GM12865 (cell line): ENCODE measurements around the gene TBL3.

Experiments
- DNase-seq: peaks from one replicate; pipeline ENCODE4 v3.0.0; 2010; ENCODE audit warnings: low read depth
- H3K4me3 ChIP-seq: 2 replicates; pipeline ENCODE4 v1.5.1; 2011; ENCODE audit warnings: mild to moderate bottlenecking, low read depth, low read length, control low read depth
- CTCF ChIP-seq: IDR thresholded peaks from 2 replicates; pipeline ENCODE4 v1.5.1; 2011; ENCODE audit warnings: low read length, control low read depth, low read depth, inconsistent platforms; ENCODE audit not compliant: insufficient read depth; ENCODE audit errors: missing control alignments

Gene TBL3

GRCh38 chr16:2025878-2026460 lies 54.1 kb downstream of the TBL3 start:
- DNase-seq, result no peak

GRCh38 chr16:2026461-2027023 lies 54.7 kb downstream of the TBL3 start, which contains the start of gene NHERF2:
Gene NHERF2 (plus strand): TSS chr16:2026902. CDS start chr16:2027006, 104 bp downstream.
- DNase-seq, result no peak
- TF ChIP-seq CTCF, result no peak
- H3K4me3 ChIP-seq, result no peak within 1 kb of the TSS; the same call in 1 of the 2 replicates

More at GRCh38 chr16:2025878-2026460, 54.1 kb downstream of the TBL3 start:
- no peak overlapping the region for H3K4me3 ChIP-seq
- TF ChIP-seq CTCF, result no peak

GRCh38 chr16:2027024-2028010 lies 55.5 kb downstream of the TBL3 start:
- no peak overlapping the region; the same call in 1 of the 2 replicates for H3K4me3 ChIP-seq
- peak; percentile 2 for TF ChIP-seq CTCF
- DNase-seq, result no peak

- no peak for DNase-seq
- TF ChIP-seq CTCF, result no peak
- no peak overlapping the region for H3K4me3 ChIP-seq
Measured at GRCh38 chr16:2028146-2028545, 56.3 kb downstream of the TBL3 start.

- no peak for DNase-seq
- TF ChIP-seq CTCF, result no peak
- H3K4me3 ChIP-seq, result no peak overlapping the region
Measured at GRCh38 chr16:2028620-2029220, 56.9 kb downstream of the TBL3 start.

GRCh38 chr16:2029350-2029749 lies 57.5 kb downstream of the TBL3 start:
- no peak for TF ChIP-seq CTCF
- DNase-seq, result no peak
- no peak overlapping the region for H3K4me3 ChIP-seq
